Immature natural killer cell (primary cell): ENCODE measurements around the gene ITGA4. TPM values are rescaled to one million over a fixed set of nuclear protein-coding genes. Genes with fewer than 3 reads are reported as not detected.

Experiments
- DNase-seq, 3 donors: peaks; one replicate each; pipeline ENCODE4 v3.0.0; 2022; ENCODE audit warnings: mixed read lengths in 1 of 3
- H3K27ac Mint-ChIP-seq, 6 donors: one replicate each; pipeline ENCODE4 v1.8.0; 2020; ENCODE audit warnings: mixed read lengths in 6 of 6, mild to moderate bottlenecking in 5 of 6, inconsistent platforms in 4 of 6, moderate library complexity in 3 of 6
- H3K27me3 Mint-ChIP-seq, 3 donors: one replicate each; pipeline ENCODE4 v1.8.0; 2020 to 2021; ENCODE audit warnings: low read depth in 3 of 3, mild to moderate bottlenecking in 3 of 3, mixed read lengths in 3 of 3, moderate library complexity in 3 of 3, inconsistent platforms in 1 of 3
- H3K36me3 Mint-ChIP-seq, 3 donors: one replicate each; pipeline ENCODE4 v1.8.0; 2020; ENCODE audit warnings: mixed read lengths in 3 of 3, inconsistent platforms in 2 of 3, mild to moderate bottlenecking in 2 of 3
- H3K4me1 Mint-ChIP-seq, 2 donors: one replicate each; pipeline ENCODE4 v1.8.0; 2020; ENCODE audit warnings: inconsistent platforms in 2 of 2, mild to moderate bottlenecking in 2 of 2, mixed read lengths in 2 of 2, moderate library complexity in 1 of 2
- H3K4me3 Mint-ChIP-seq, 5 donors: one replicate each; pipeline ENCODE4 v1.8.0; 2020; ENCODE audit warnings: mild to moderate bottlenecking in 5 of 5, mixed read lengths in 5 of 5, inconsistent platforms in 3 of 5, moderate library complexity in 3 of 5
- H3K9me3 Mint-ChIP-seq, 6 donors: one replicate each; pipeline ENCODE4 v1.8.0; 2020; ENCODE audit warnings: mild to moderate bottlenecking in 6 of 6, mixed read lengths in 6 of 6, inconsistent platforms in 4 of 6, moderate library complexity in 3 of 6
- polyA plus RNA-seq, 3 donors: library from polyadenylated mRNA; unstranded; fragments of 300-500 nt; fragmentation: Illumina TruSeq; gene quantifications; one replicate each; pipeline ENCODE4 v1.2.3, GENCODE V29; 2021

The ITGA4 gene
- polyA plus RNA-seq, 3 donors from 2014 or later, result 102 to 132 (median 117) TPM

DNA sequence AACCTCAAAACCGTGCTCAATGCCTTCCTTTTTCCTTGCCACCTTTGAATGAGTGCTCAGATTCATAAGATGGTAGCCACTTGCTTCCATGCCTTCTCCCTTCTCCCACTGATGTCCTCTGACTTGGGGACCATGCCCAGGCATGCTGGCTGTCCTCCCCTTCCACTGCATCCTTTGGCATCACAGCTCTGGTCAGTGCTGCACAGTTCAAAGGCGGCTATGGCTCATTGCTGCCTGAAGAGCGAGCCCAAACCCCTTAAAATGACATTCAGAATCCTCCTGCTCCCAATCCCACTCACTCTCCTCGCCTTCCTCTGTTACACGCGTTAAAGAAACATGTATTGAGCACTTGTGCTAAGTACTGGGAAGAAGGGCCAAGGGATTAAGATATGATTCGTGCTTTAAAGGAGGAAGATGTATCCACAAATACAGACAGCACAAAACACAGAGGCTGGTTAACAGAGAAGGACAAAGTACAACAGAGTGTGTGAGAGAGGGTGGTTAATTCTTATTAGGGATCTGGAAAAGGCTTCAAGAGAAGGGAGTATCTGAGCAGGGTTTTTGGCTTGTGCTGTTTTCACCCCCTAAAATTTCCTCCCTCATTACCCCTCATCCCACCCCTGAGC, 118.0 kb downstream of the ITGA4 start:
- no peak for DNase-seq
- Mint-ChIP-seq H3K9me3 (no peaks in the 10 kb centered on the region), H3K4me3 (no peak overlapping the region), H3K27me3 (peaks cover 2 to 7% (median 2%) of the 10 kb centered on the region in 3 donors), H3K4me1 (peaks cover 0 to 5% of the 10 kb centered on the region in 2 donors), H3K27ac (no peak overlapping the region), H3K36me3 (no peaks in the 10 kb centered on the region)

- H3K4me1 Mint-ChIP-seq, result peaks cover 0 to 4% of the 10 kb centered on the region in 2 donors
Observed at GRCh38 chr2:181575650-181576025, 118.5 kb downstream of the ITGA4 start.

GRCh38 chr2:181576431-181576830, 119.2 kb downstream of the ITGA4 start:
- Mint-ChIP-seq H3K4me3 (no peak overlapping the region), H3K36me3 (no peaks in the 10 kb centered on the region), H3K27ac (no peak overlapping the region), H3K27me3 (peaks cover 2 to 13% (median 2%) of the 10 kb centered on the region in 3 donors), H3K4me1 (no peaks in the 10 kb centered on the region), H3K9me3 (no peaks in the 10 kb centered on the region)
- DNase-seq, result no peak

More at GRCh38 chr2:181575650-181576025, 118.5 kb downstream of the ITGA4 start:
- no peaks in the 10 kb centered on the region for H3K9me3 Mint-ChIP-seq
- H3K36me3 Mint-ChIP-seq, result no peaks in the 10 kb centered on the region
- DNase-seq, result no peak
- no peak overlapping the region for H3K27ac Mint-ChIP-seq
- peaks cover 2 to 7% (median 2%) of the 10 kb centered on the region in 3 donors for H3K27me3 Mint-ChIP-seq
- no peak overlapping the region for H3K4me3 Mint-ChIP-seq

DNA sequence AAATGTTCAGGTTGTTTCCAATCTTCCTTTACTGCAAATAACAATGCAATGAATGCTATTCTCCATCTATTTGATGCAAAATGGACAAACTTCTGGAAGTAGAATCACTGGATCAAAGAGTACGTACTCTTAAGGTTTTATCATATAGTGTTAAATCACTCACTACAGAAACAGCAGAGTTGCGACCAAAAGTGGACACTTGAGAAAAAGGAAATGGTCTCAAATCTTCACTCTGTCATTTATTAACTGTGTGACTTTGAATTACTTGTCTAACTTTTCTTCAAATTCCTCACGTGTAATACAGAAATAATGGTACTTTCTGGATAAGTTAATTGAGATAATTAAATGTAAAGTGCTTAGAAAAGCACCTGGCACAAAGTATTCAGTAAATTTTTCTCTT, 121.6 kb downstream of the ITGA4 start:
- Mint-ChIP-seq H3K36me3 (no peaks in the 10 kb centered on the region), H3K9me3 (no peaks in the 10 kb centered on the region), H3K4me1 (no peaks in the 10 kb centered on the region), H3K27me3 (peaks cover 0 to 11% (median 3%) of the 10 kb centered on the region in 3 donors), H3K4me3 (no peak overlapping the region), H3K27ac (no peak overlapping the region)
- no peak for DNase-seq

GRCh38 chr2:181581534-181581933, 124.3 kb downstream of the ITGA4 start:
- Mint-ChIP-seq H3K4me3 (no peak overlapping the region), H3K27me3 (peaks cover 0 to 17% (median 7%) of the 10 kb centered on the region in 3 donors), H3K9me3 (peaks cover 0 to 2% (median 0%) of the 10 kb centered on the region in 6 donors), H3K27ac (no peak overlapping the region), H3K4me1 (peaks cover 5 to 10% of the 10 kb centered on the region in 2 donors), H3K36me3 (peaks cover 0 to 4% (median 0%) of the 10 kb centered on the region in 3 donors)
- DNase-seq, result no peak

GRCh38 chr2:181585732-181586131, 128.5 kb downstream of the ITGA4 start:
- peaks cover 14 to 23% of the 10 kb centered on the region in 2 donors for H3K4me1 Mint-ChIP-seq
- H3K9me3 Mint-ChIP-seq, result peaks cover 0 to 2% (median 0%) of the 10 kb centered on the region in 6 donors
- no peak overlapping the region for H3K4me3 Mint-ChIP-seq

More at GRCh38 chr2:181585732-181586131, 128.5 kb downstream of the ITGA4 start:
- H3K36me3 Mint-ChIP-seq, result peaks cover 0 to 4% (median 0%) of the 10 kb centered on the region in 3 donors
- H3K27ac Mint-ChIP-seq, result no peak overlapping the region
- no peak for DNase-seq
- peaks cover 4 to 27% (median 7%) of the 10 kb centered on the region in 3 donors for H3K27me3 Mint-ChIP-seq

Other genes with a start within 250 kb of the ITGA4 start
- gene CERKL, start 199.7 kb downstream of the ITGA4 start, polyA plus RNA-seq, result 10 to 100 TPM; 15.5 to 19.6 (median 15.8) TPM
- gene NEUROD1, start 223.1 kb downstream of the ITGA4 start, polyA plus RNA-seq, result not detected